ENCODE measurements around the gene LANCL1.

The LANCL1 gene, protein sequence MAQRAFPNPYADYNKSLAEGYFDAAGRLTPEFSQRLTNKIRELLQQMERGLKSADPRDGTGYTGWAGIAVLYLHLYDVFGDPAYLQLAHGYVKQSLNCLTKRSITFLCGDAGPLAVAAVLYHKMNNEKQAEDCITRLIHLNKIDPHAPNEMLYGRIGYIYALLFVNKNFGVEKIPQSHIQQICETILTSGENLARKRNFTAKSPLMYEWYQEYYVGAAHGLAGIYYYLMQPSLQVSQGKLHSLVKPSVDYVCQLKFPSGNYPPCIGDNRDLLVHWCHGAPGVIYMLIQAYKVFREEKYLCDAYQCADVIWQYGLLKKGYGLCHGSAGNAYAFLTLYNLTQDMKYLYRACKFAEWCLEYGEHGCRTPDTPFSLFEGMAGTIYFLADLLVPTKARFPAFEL

DNA sequence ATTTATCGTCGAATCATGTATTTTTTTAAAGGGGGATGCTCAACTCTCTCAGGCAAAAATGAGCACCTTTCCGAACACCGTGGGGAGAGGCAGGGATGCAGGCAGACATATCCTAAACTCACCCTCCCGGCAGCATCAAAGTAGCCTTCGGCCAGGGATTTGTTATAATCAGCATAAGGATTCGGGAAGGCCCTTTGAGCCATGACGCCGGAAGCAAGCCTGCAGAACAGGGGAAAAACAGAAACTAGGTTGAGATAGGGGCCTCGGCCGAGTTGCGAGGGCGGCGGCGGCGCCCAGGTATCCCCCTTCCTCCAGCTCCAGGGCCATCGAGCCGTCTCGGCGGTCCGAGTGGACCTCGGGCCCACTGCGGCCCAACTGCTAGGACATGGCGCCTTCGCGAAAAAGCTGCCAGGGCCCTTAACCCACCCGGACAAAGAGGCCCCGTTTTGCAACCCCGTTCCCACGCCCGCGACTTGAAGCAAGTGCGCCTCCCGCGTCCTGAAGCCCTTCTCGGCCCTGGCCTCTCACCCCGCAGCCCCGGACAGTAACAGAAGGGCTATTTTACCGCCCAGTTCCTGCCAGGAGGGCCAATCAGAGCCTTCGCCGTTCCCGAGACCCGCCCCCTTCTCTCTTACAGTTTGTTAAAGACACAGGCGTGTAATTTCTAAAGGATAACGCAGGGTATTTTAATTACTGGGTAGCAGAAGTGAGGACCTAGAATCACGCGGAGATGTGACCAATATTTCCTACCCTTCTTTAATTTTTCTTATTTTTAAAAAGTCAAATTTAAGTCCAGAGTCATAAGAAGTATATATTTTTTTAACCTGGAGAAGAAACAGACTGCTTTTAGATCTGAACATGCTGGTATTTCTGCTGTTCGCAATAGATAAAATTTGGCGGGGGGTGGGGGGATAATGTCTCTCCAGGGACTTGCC, at the start of gene LANCL1:
Gene LANCL1 (minus strand): TSS at position 566 of the 935 bp plus-strand sequence. CDS start 363 bp downstream, at position 203.
- peak; percentile 92 for DNase-seq

DNA sequence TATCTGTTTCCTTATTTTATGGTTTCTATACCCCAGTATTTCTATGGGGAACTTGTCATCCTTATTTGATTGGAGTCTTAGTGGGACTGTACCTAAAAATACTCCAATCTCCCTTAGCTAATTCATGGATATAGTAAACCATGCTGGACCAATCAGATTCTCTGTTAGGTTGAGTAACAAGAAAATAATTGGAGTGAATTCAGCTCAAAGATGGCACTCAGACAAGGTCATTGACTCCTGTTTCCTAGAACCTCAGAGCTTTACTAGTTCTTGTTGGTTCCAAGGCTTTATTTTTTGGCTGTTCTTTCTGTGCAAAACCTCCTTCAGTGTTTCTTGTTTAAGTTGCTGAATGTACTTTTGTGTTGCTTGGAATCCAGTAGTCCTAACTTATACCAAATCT, 48.0 kb upstream of the LANCL1 start:
- DNase-seq = no peak

- DNase-seq = no peak
Observed at GRCh38 chr2:210523650-210524289, 47.2 kb upstream of the LANCL1 start.

DNA sequence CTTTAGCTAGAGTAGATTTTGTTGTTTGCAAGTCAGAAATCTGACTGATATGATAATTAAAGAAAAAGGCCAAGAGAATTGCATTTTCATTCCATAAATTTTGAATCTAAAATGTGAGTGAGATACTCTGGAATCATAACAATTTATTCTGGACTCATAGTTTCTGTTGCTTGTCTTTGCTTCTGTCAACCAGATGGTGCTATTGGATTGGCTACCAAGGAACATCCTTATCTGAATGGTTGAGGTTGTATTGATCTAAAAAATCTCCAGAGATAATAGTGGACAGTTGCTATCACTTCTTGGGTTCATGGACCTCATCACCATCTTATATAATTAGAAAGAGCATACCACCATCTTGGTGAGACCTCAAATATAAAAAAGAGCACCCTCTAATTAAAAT, 45.8 kb upstream of the LANCL1 start:
- DNase-seq = no peak

- DNase-seq = no peak
Observed at GRCh38 chr2:210519594-210519993, 43.0 kb upstream of the LANCL1 start.

GRCh38 chr2:210517264-210517663, 40.7 kb upstream of the LANCL1 start:
- no peak for DNase-seq

- DNase-seq = no peak
Observed at GRCh38 chr2:210515911-210516310, 39.4 kb upstream of the LANCL1 start.

GRCh38 chr2:210503725-210504191, 27.2 kb upstream of the LANCL1 start:
- DNase-seq = no peak

- no peak for DNase-seq
Observed at GRCh38 chr2:210503001-210503623, 26.6 kb upstream of the LANCL1 start.

DNA sequence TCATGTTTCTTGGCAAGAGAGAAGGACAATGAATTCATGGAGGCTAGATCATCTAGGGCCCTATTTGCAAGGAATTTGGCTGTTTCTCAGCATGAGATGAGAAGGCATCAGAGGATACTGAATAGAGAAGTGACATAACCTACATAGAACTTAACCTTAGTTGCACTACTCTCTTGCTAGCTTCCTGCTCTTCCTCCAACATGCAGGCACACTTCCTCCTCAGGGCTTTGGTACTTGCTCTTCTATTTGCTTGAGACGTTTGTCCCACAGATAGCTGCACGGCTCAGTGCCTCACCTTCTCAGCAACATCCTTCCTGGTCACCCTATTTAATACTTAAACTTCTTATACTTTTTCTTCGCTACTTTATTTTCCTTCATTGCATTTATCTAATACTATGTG, 20.0 kb upstream of the LANCL1 start:
- peak; percentile 61 for DNase-seq

- no peak for DNase-seq
Observed at GRCh38 chr2:210493528-210493927, 17.0 kb upstream of the LANCL1 start.

DNA sequence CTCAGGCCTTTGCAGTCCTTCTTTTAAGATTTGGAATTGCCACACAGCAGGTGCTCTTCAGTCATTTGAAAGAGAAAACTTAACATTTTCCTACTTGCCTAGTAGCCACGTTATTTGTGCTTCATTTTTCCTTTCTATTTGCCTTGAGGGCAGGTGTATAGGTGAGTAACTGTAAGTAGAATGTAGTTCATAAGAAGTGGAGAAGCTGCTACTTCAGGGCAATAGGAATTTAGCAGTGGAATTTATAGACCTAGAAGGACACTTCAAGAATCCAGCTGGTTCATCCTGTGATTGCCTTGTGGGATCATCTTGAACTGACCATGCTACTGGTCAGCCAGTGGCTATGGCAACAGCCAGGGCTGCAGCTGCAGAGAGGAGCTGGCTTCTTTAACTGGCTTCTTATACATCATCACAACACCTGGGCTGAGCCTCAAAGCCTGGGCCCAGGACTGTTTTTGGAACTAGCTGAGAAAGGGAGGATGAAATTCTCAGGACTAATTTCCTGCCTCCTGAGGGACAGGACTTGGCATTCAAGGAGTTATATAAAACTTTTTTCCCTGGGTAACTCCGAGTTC, 5.1 kb upstream of the LANCL1 start:
- DNase-seq = no peak

- no peak for DNase-seq
Observed at GRCh38 chr2:210480764-210481163, 4.2 kb upstream of the LANCL1 start.

- DNase-seq = no peak
Observed at GRCh38 chr2:210480079-210480478, 3.5 kb upstream of the LANCL1 start.

GRCh38 chr2:210478661-210479060, 2.1 kb upstream of the LANCL1 start:
- DNase-seq = no peak

DNA sequence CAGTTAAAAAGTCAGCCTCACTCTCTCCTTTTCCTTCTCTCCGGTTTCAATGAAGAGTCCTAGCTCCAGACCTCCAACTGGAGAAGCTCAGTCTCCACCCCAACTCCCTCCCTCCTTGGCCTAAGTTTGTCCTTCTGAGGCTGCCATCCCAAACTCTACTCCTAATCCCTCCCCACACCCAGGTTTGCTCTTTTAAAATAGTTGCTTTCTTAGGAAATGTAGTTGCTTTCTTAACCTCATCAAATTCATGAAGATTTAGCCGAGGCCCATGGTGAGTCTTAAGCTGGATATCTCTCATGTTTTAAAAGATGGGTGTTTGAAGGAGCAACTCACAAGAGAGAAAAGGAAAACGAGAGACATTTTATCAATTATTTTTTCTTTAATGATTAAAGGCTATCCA, 937 bp upstream of the LANCL1 start:
- DNase-seq = peak; percentile 32

DNA sequence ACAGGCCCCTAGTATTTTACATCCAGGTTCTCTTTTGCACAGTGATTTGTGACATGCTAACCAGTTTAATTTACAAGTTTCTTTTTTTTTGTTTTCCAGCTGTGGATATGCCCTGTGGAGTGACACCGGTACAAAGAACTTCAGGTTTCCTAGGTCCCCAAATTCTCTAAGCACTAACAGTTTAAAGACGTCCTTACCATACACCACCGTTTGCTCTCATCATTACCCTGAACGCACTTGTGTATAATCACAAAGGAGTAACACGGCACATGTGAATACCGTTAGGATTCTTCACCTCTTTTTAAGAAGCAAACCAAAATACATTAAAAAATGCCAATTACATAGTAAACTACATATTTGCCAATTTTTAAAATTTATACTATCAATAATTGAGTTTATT, 853 bp downstream of the LANCL1 start:
- DNase-seq = no peak

- no peak for DNase-seq
Observed at GRCh38 chr2:210474776-210475175, 1.8 kb downstream of the LANCL1 start.

GRCh38 chr2:210461401-210461800, 15.2 kb downstream of the LANCL1 start:
- DNase-seq = peak; percentile 28

DNA sequence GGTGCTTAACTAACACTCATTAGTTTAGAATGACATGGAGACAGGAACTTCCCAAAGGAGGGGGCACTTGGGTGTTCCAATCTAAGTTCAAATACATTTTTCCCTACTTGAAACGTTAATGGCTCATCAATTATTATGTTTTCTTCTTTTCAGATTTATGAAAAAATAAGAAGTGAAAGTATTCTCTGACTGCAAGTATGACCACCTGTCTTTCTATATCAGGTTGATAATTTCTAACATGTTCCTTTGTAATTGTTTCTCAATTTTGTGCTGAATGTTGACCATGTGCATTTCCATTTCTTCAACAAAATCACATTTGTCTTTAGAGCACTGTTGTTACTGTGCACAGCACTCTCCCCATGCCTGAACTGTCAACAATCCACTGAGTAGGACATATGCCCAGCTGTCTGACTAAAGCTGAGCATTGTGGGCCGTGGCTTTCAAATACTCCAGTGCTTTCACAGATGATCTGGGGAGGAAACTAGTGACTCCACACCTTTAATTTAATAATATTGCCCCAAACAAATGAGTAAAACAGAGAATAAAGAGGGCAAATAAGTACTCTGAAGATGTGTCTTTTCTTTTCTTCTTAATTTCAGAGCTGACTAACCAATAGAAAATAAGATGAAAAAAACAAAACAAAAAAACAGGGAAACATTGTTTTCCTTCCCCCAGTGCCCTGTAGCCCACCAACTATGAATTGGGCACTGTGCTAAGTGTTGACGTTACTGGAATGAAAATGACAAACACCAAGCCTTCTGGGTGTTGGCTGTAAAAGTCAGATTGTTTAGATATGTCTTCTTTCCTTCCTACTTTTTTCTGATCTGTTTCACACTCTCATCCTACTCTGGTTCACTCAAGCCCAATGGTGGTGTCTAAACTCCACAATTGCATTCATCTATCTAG, 16.0 kb downstream of the LANCL1 start:
- no peak for DNase-seq

GRCh38 chr2:210459880-210460279, 16.7 kb downstream of the LANCL1 start:
- no peak for DNase-seq

Data from GF-D8 (cell line).